IgD-negative memory B cell (primary cell): ENCODE data around the gene AHNAK2. TPM values are rescaled to one million over a fixed set of nuclear protein-coding genes. Genes with fewer than 3 reads are reported as not detected.

Experiments used
- H3K27ac Mint-ChIP-seq, 3 donors: one replicate each; pipeline ENCODE4 v1.8.0; 2020 to 2022; ENCODE audit warnings: mild to moderate bottlenecking in 3 of 3, mixed read lengths in 3 of 3, moderate library complexity in 1 of 3
- H3K27me3 Mint-ChIP-seq: one replicate; pipeline ENCODE4 v1.8.0; 2021; ENCODE audit warnings: mixed read lengths
- H3K36me3 Mint-ChIP-seq: one replicate; pipeline ENCODE4 v1.8.0; 2020; ENCODE audit warnings: mild to moderate bottlenecking, mixed read lengths
- H3K4me1 Mint-ChIP-seq, 3 donors: one replicate each; pipeline ENCODE4 v1.8.0; 2020 to 2022; ENCODE audit warnings: mixed read lengths in 3 of 3, mild to moderate bottlenecking in 1 of 3
- H3K4me3 Mint-ChIP-seq, 4 donors: one replicate each; pipeline ENCODE4 v1.8.0; 2020 to 2022; ENCODE audit warnings: mild to moderate bottlenecking in 4 of 4, mixed read lengths in 4 of 4, moderate library complexity in 3 of 4
- H3K9me3 Mint-ChIP-seq, 3 donors: one replicate each; pipeline ENCODE4 v1.8.0; 2020 to 2021; ENCODE audit warnings: mixed read lengths in 3 of 3, mild to moderate bottlenecking in 1 of 3
- polyA plus RNA-seq: library from polyadenylated mRNA; unstranded; fragments of 300-500 nt; fragmentation: Illumina TruSeq; gene quantifications from one replicate; pipeline ENCODE4 v1.2.3, GENCODE V29; 2021

AHNAK2 gene
- polyA plus RNA-seq, 1 donor from 2014 or later: 0.68 TPM

GRCh38 chr14:104984056-104984894 is 6.1 kb upstream of the AHNAK2 start:
- no peaks in the 10 kb centered on the region for H3K9me3 Mint-ChIP-seq

GRCh38 chr14:104983231-104983721 is 5.1 kb upstream of the AHNAK2 start:
- Mint-ChIP-seq H3K9me3 (no peaks in the 10 kb centered on the region), H3K27ac (peak overlapping the region in 2 of 3 donors; percentile 2 to 37), H3K4me1 (peaks cover 0 to 6% (median 4%) of the 10 kb centered on the region in 3 donors), H3K27me3 (peaks cover 6% of the 10 kb centered on the region), H3K4me3 (peak overlapping the region in 2 of 4 donors; percentile 70 to 87), H3K36me3 (no peaks in the 10 kb centered on the region)

More at GRCh38 chr14:104984056-104984894, 6.1 kb upstream of the AHNAK2 start:
- Mint-ChIP-seq H3K4me3 (peak overlapping the region; percentile 49 to 93 (median 80)), H3K27me3 (peaks cover 3% of the 10 kb centered on the region), H3K36me3 (no peaks in the 10 kb centered on the region), H3K27ac (peak overlapping the region; percentile 68 to 84 (median 81)), H3K4me1 (peaks cover 0 to 6% (median 4%) of the 10 kb centered on the region in 3 donors)

- peaks cover 7% of the 10 kb centered on the region for H3K27me3 Mint-ChIP-seq
- H3K4me3 Mint-ChIP-seq: no peak overlapping the region
- H3K9me3 Mint-ChIP-seq: no peaks in the 10 kb centered on the region
- peaks cover 0 to 6% (median 4%) of the 10 kb centered on the region in 3 donors for H3K4me1 Mint-ChIP-seq
- no peak overlapping the region for H3K27ac Mint-ChIP-seq
- no peaks in the 10 kb centered on the region for H3K36me3 Mint-ChIP-seq
These were observed 4.5 kb upstream of the AHNAK2 start for GRCh38 chr14:104982548-104983230.

DNA sequence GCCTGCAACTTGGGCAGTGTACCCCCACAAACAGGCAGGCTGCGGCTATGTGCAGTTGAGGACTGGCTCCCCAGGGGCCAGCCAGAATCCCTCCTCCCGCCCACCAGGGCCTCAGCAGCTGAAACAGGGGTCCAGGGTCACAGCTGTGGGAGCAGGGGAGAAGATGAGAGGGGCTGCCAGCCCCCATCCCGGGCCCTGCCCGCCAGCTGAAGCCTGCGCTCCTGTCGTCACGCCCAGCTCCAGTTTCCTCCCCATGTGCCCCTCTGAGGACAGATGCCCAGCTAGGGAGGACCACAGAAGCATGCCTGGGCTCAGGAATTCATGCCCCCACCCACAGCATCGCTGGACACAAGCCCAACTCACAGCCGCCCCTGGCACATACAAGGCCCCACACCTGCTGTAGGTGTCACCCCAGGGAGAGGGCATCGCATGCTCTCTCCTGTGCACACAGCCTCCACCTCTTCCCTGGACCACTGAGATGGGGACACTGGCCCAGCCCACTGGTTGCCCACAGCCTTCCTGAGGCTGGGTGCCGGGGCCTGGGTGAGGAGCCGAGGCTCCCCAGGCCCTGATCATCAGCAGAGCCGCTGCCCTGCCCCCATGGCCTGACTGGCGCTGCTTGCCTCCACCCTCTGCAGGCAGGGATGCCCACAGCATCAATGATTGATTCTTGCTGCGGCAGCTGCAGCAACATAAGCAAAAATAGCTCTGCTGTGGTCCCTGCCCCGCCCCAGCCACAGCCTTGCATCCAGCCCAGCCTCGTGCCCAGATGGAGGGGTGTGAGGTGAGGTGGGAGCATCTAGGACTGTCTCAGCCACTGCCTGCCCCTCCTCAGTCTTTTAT is 3.7 kb upstream of the AHNAK2 start:
- peak overlapping the region in 1 of 4 donors; percentile 7 for H3K4me3 Mint-ChIP-seq
- peaks cover 0 to 4% (median 0%) of the 10 kb centered on the region in 3 donors for H3K4me1 Mint-ChIP-seq
- no peaks in the 10 kb centered on the region for H3K9me3 Mint-ChIP-seq
- no peak overlapping the region for H3K27ac Mint-ChIP-seq
- H3K27me3 Mint-ChIP-seq: peaks cover 10% of the 10 kb centered on the region
- no peaks in the 10 kb centered on the region for H3K36me3 Mint-ChIP-seq

DNA sequence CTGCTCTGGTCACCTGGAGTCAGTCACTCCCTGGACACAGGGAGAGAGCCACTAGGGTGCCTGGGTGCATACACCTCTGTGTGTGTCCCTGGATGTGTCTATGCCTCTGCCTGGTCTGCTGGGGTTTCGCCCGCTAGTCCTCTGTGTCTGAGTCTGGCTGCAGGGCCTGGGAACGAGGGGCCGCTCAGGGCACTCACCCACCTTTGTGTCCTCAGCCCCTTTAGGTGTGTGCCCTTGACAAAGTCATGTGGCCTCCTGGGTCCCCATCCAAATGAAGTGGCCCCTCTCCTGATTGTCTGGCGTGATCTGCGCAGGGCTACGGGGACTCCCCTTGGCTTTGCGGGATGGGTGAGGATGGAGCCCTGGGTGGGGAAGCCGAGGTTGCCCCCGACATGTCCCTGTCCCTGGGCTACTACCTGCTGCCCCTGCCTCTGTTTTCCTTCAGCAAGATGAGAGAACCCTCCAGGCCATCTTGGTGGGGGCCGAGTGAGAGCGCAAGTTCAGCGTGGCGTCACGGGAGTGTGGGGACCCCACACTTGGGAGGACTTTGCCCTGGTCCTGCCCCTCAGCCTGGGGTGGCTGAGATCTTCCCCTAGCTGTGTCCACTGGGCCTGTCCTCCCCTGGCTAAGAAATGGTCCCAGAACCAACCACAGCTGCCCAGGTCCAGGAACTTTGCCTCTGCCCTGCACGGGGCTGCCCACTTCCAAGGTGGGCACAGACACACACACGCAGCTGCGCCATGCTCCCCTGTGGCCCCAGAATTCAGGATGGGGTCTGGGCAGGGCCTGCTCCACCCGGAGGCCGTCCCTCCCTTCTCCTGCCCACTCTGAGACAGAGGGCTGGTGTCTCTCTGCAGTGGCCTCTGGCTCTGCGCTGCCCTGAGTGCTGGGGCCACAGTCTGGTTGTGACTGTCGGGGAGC is 2.7 kb upstream of the AHNAK2 start:
- peaks cover 15% of the 10 kb centered on the region for H3K27me3 Mint-ChIP-seq
- no peaks in the 10 kb centered on the region for H3K36me3 Mint-ChIP-seq
- no peak overlapping the region for H3K4me3 Mint-ChIP-seq
- H3K9me3 Mint-ChIP-seq: no peaks in the 10 kb centered on the region
- no peak overlapping the region for H3K27ac Mint-ChIP-seq
- H3K4me1 Mint-ChIP-seq: peaks cover 0 to 7% (median 5%) of the 10 kb centered on the region in 3 donors

DNA sequence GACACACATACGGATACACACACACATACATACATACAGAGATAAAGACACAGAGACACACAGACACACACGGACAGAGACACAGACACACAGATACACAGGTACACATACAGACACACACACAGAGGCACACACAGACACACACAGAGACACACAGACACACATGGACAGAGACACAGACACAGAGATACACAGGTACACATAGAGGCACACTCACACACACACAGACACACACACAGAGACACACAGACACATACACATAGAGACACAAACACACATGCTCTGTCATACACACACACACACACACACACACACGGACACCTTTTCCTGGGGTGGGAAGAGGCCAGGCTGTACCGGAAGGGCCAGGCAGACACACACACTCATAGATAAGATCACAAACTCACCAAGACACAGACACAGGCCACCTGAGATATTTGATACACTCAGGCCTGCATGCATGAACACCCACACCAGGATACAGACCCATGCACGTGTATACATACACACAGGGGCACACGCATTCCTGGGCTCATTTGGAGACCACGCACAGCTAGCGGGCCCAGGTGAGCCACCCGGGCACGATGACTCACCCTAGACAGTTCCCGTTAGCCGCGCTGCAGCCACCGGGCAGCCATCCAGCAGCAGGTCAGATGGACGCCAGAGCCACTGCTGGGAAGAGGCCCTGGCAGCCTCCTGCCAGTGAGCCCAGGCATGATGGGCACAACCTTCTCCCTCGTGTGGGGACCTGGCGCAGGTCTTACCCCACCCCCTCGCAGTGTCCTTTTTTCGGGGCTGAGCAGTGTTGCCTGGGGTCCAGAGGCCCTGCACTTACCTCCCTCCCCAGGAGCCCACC is 1.8 kb upstream of the AHNAK2 start:
- H3K27ac Mint-ChIP-seq: peak overlapping the region in 1 of 3 donors; percentile 6
- H3K36me3 Mint-ChIP-seq: no peaks in the 10 kb centered on the region

GRCh38 chr14:104978746-104979691 is 845 bp upstream of the AHNAK2 start:
- Mint-ChIP-seq H3K36me3 (no peaks in the 10 kb centered on the region), H3K4me1 (peaks cover 0 to 7% (median 5%) of the 10 kb centered on the region in 3 donors), H3K27ac (no peak overlapping the region)

More for the DNA sequence above, 1.8 kb upstream of the AHNAK2 start:
- Mint-ChIP-seq H3K4me1 (peaks cover 0 to 9% (median 5%) of the 10 kb centered on the region in 3 donors), H3K27me3 (peaks cover 15% of the 10 kb centered on the region), H3K4me3 (no peak overlapping the region), H3K9me3 (no peaks in the 10 kb centered on the region)

DNA sequence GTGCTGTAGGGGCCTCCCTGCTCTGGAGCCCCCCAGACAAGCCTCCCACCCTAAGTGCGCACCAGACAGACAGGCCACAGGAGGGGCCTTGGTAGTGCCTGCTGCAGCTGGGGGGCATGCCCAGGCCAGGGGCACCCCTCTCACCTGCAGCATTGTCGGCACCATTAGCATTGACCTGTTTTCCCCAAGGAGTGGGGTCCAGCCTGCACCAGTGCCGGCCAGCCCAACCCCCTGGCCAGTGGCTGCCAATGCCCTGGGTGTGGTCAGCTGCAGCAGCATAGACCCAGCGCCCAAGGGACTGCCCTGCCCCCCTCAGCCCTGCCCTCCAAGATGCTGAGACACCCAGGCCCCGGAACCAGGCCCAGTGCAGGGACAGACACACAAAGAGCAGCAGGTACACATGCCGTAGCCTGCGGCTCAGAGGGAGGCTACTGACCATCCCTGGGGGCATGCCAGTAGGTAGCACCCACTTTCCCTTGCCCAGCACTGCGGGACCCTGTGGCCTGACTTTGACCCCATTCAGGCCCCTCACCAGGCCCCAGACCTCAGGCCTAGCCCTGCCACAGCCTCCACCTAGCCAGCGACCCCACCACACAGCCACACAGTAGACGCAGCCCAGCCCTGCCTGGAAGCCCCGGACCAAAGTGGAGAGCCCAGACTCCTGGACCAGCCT is 1.0 kb downstream of the AHNAK2 start:
- Mint-ChIP-seq H3K27ac (no peak overlapping the region), H3K9me3 (no peaks in the 10 kb centered on the region), H3K27me3 (peaks cover 15% of the 10 kb centered on the region), H3K36me3 (no peaks in the 10 kb centered on the region), H3K4me3 (peak overlapping the region in 3 of 4 donors; percentile 75 to 89 (median 77)), H3K4me1 (peaks cover 0 to 7% (median 5%) of the 10 kb centered on the region in 3 donors)

More at GRCh38 chr14:104978746-104979691, 845 bp upstream of the AHNAK2 start:
- Mint-ChIP-seq H3K27me3 (peaks cover 15% of the 10 kb centered on the region), H3K4me3 (peak overlapping the region in 2 of 4 donors; percentile 67 to 77), H3K9me3 (no peaks in the 10 kb centered on the region)

DNA sequence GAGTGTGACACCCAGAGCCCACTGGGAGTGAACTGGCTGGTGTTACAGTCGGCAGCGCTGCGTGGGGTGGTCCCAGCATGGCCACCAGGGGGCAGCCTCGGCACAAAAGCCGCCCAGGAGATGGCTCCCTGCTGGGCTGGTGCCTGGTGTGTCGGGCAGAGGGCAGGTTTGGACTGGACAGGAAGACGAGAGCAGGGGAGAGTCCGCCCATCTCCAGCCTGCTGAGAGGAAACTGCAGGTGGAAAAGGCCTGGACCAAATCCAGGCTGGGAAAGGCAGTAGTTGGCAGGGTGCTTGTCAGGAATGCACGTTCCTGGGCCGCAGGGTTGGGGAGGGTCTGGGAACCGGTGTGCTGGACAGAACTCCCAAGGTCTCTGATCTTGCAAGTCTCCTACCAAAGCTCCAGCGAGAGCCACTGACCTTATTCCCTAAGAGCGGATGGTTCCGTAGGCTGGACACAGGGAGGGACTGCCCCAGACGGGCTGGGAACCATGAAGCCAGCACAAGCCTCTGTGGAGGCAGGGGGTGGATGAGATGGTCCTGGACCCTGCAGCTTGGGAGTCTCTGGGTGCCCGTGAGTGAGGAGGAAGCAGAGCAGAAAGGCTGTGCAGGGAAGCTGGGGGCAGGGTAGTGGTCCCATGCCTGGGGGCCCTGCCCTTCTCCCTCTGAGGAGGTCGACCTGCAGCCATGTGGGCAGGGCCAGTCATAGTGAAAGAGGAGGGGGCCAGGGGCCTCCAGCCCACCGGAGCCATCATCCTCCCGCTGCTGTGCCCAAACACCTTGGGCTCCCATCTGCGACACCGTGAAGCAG is 1.8 kb downstream of the AHNAK2 start:
- Mint-ChIP-seq H3K4me3 (peak overlapping the region; percentile 68 to 82 (median 74)), H3K27ac (peak overlapping the region in 1 of 3 donors; percentile 81), H3K27me3 (peaks cover 15% of the 10 kb centered on the region), H3K36me3 (no peaks in the 10 kb centered on the region), H3K9me3 (no peaks in the 10 kb centered on the region), H3K4me1 (peaks cover 0 to 7% (median 5%) of the 10 kb centered on the region in 3 donors)

DNA sequence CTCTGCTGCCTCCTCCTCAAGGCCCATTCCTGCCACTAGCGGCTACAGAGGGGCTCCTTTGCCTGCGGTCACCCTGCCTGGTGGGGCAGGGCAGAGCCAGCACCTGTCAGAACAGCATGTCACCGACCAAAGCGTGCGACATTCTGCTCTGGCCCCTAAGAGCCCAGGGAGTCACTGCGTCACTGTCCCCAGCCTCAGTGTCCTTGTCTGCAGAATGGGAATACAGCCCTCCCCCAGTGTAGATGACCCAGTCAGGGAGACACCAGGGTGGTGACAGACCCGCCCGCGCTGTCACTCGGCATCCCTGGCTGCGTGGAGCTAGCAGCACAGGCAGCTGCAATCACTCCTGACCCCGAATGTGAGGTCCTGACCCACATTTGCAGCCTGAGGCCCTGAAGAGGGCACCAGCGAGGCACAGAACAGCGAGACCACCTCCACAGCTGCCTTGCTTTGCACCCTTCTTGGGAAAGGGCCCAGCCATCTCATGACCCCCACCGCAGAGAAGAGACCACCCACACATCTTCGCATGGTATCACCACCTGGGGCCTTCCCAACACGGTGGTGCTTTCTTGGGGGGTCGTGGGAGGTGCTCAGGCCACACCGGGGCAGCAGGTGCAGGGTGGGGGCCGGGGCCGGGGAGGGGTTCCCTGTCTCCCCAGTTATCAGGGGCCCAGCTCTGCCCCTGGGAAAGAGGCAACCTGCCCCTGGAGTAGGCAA is 2.5 kb downstream of the AHNAK2 start:
- Mint-ChIP-seq H3K27ac (peak overlapping the region in 1 of 3 donors; percentile 81), H3K27me3 (peaks cover 15% of the 10 kb centered on the region), H3K4me3 (peak overlapping the region in 1 of 4 donors; percentile 69), H3K9me3 (no peaks in the 10 kb centered on the region), H3K36me3 (no peaks in the 10 kb centered on the region), H3K4me1 (peaks cover 0 to 7% (median 5%) of the 10 kb centered on the region in 3 donors)
